ENCODE measurements around the gene BOD1.

The BOD1 gene

GRCh38 chr5:173597304-173597703 lies 19.1 kb downstream of the BOD1 start:
- TF ChIP-seq NFIC (IDR thresholded peaks at IDR 0.05) (no peak), TEAD4 (IDR thresholded peaks at IDR 0.05) (no peak), ZBTB7A (IDR thresholded peaks at IDR 0.05; ENCODE audit: low read depth) (no peak), EGR1 (IDR thresholded peaks at IDR 0.05) (no peak), YY1 (IDR thresholded peaks at IDR 0.05; ENCODE audit: low read depth) (no peak), CEBPB (IDR thresholded peaks at IDR 0.05) (no peak), RAD21 (IDR thresholded peaks at IDR 0.05; ENCODE audit: low read depth) (no peak), TAF1 (IDR thresholded peaks at IDR 0.05; ENCODE audit: low read depth) (no peak), CREB1 (IDR thresholded peaks at IDR 0.05; ENCODE audit: low read depth) (no peak), FOXM1 (IDR thresholded peaks at IDR 0.05; ENCODE audit: borderline replicate concordance, low read depth) (no peak), EP300 (IDR thresholded peaks at IDR 0.05; ENCODE audit: borderline replicate concordance) (no peak)
- TF ChIP-seq, protein P1, sequence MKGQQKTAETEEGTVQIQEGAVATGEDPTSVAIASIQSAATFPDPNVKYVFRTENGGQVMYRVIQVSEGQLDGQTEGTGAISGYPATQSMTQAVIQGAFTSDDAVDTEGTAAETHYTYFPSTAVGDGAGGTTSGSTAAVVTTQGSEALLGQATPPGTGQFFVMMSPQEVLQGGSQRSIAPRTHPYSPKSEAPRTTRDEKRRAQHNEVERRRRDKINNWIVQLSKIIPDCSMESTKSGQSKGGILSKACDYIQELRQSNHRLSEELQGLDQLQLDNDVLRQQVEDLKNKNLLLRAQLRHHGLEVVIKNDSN (IDR thresholded peaks at IDR 0.05): no peak
- TF ChIP-seq, protein P2, sequence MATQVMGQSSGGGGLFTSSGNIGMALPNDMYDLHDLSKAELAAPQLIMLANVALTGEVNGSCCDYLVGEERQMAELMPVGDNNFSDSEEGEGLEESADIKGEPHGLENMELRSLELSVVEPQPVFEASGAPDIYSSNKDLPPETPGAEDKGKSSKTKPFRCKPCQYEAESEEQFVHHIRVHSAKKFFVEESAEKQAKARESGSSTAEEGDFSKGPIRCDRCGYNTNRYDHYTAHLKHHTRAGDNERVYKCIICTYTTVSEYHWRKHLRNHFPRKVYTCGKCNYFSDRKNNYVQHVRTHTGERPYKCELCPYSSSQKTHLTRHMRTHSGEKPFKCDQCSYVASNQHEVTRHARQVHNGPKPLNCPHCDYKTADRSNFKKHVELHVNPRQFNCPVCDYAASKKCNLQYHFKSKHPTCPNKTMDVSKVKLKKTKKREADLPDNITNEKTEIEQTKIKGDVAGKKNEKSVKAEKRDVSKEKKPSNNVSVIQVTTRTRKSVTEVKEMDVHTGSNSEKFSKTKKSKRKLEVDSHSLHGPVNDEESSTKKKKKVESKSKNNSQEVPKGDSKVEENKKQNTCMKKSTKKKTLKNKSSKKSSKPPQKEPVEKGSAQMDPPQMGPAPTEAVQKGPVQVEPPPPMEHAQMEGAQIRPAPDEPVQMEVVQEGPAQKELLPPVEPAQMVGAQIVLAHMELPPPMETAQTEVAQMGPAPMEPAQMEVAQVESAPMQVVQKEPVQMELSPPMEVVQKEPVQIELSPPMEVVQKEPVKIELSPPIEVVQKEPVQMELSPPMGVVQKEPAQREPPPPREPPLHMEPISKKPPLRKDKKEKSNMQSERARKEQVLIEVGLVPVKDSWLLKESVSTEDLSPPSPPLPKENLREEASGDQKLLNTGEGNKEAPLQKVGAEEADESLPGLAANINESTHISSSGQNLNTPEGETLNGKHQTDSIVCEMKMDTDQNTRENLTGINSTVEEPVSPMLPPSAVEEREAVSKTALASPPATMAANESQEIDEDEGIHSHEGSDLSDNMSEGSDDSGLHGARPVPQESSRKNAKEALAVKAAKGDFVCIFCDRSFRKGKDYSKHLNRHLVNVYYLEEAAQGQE (IDR thresholded peaks at IDR 0.05; ENCODE audit: low read depth): no peak
- TF ChIP-seq, protein P3, sequence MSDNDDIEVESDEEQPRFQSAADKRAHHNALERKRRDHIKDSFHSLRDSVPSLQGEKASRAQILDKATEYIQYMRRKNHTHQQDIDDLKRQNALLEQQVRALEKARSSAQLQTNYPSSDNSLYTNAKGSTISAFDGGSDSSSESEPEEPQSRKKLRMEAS (IDR thresholded peaks at IDR 0.05): no peak

DNA sequence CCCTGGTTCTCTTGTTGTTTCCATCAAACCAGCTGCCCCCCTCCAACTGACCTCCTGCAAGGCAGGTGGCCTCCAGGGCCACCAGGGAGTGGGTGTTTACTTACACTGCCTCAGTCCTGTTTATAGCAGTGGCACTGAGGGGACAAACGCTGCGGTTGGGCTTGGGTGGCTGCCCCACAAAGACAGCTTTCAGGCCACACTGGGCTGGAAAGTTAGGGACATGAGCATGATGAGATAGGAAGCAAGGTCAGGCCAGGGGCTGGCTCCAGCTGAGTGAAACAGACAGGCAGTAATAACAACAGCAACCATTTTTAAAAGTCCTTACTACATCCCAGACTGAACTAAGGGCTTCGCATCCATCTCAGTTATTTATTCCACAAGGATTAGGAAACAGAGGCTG lies 20.6 kb downstream of the BOD1 start:
- TF ChIP-seq, protein P2 (IDR thresholded peaks at IDR 0.05; ENCODE audit: low read depth): no peak
- TF ChIP-seq CEBPB (IDR thresholded peaks at IDR 0.05) (no peak), EP300 (IDR thresholded peaks at IDR 0.05; ENCODE audit: borderline replicate concordance) (no peak)

GRCh38 chr5:173594061-173594460 lies 22.4 kb downstream of the BOD1 start:
- TF ChIP-seq, protein P3 (IDR thresholded peaks at IDR 0.05): no peak
- TF ChIP-seq CREB1 (IDR thresholded peaks at IDR 0.05; ENCODE audit: low read depth) (no peak), YY1 (IDR thresholded peaks at IDR 0.05; ENCODE audit: low read depth) (no peak), FOXM1 (IDR thresholded peaks at IDR 0.05; ENCODE audit: borderline replicate concordance, low read depth) (no peak), TEAD4 (IDR thresholded peaks at IDR 0.05) (no peak), EGR1 (IDR thresholded peaks at IDR 0.05) (no peak), TAF1 (IDR thresholded peaks at IDR 0.05; ENCODE audit: low read depth) (no peak), EP300 (IDR thresholded peaks at IDR 0.05; ENCODE audit: borderline replicate concordance) (no peak), ZBTB7A (IDR thresholded peaks at IDR 0.05; ENCODE audit: low read depth) (no peak), CEBPB (IDR thresholded peaks at IDR 0.05) (no peak), RAD21 (IDR thresholded peaks at IDR 0.05; ENCODE audit: low read depth) (no peak), TCF12 (IDR thresholded peaks at IDR 0.05; ENCODE audit: low read depth) (no peak)
- TF ChIP-seq, protein P2 (IDR thresholded peaks at IDR 0.05; ENCODE audit: low read depth): no peak
- TF ChIP-seq, protein P1 (IDR thresholded peaks at IDR 0.05): no peak

DNA sequence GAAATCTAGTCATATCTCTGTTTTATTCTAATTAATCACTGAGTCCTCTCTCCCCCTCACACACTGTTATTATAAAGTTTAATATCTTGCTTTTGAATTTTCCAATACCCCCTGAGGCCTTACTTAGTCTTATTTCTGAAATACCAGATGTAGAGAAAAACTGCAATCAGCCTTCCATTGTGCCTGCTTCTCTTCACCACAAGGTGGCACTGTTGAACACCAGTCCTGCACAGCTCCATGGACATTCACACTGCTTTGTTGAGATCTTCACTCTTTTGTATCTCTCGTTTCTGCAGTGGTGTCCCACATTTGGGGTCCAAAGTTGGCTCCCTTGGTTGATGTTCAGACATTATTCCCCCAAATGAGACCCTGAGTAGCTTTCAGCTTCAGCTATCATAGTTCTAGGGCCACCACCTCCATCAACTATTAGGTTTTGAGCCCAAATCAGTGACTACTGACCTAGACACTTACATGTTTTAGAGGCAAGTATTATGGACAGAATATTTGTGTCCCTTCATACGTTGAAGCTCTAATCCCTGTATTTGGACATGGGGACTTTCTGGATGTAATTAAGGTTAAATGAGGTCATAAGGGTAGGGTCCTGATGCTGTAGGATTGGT lies 24.3 kb downstream of the BOD1 start:
- no peak for TF ChIP-seq TEAD4 (IDR thresholded peaks at IDR 0.05)
- TF ChIP-seq RAD21 (IDR thresholded peaks at IDR 0.05; ENCODE audit: low read depth): peak; percentile 47; the same call in 1 of the 2 replicates
- TF ChIP-seq, protein P2 (IDR thresholded peaks at IDR 0.05; ENCODE audit: low read depth): no peak
- TF ChIP-seq, protein P1 (IDR thresholded peaks at IDR 0.05): no peak
- no peak for TF ChIP-seq CEBPB (IDR thresholded peaks at IDR 0.05)
